22Rv1 (cell line): ENCODE data around the gene SAMMSON.

ENCODE experiments used
- H3K27ac ChIP-seq: fragments of 450-650 bp; 2 replicates; pipeline ENCODE4 v1.5.1; 2017
- CTCF ChIP-seq: fragments of 450-650 bp; IDR thresholded peaks from 2 replicates; pipeline ENCODE4 v1.5.1; 2017; ENCODE audit warnings: mild to moderate bottlenecking
- ZFX ChIP-seq: fragments of 450-650 bp; IDR thresholded peaks from 2 replicates; pipeline ENCODE4 v1.6.1; 2017; ENCODE audit warnings: antibody characterized with exemption, borderline replicate concordance

The SAMMSON gene

GRCh38 chr3:70108072-70108471 lies 108.5 kb downstream of the SAMMSON start:
- no peak overlapping the region for H3K27ac ChIP-seq
- no peak for TF ChIP-seq ZFX
- peak; percentile 79 for TF ChIP-seq CTCF

GRCh38 chr3:70108546-70108945 lies 109.0 kb downstream of the SAMMSON start:
- no peak for TF ChIP-seq ZFX
- no peak for TF ChIP-seq CTCF
- H3K27ac ChIP-seq = no peak overlapping the region

GRCh38 chr3:70110066-70110465 lies 110.5 kb downstream of the SAMMSON start:
- no peak overlapping the region for H3K27ac ChIP-seq
- TF ChIP-seq CTCF = no peak
- no peak for TF ChIP-seq ZFX

GRCh38 chr3:70111411-70111810 lies 111.9 kb downstream of the SAMMSON start:
- TF ChIP-seq CTCF = no peak
- no peak for TF ChIP-seq ZFX

GRCh38 chr3:70112751-70113150 lies 113.2 kb downstream of the SAMMSON start:
- H3K27ac ChIP-seq = no peak overlapping the region

More at GRCh38 chr3:70111411-70111810, 111.9 kb downstream of the SAMMSON start:
- H3K27ac ChIP-seq = no peak overlapping the region

GRCh38 chr3:70114431-70114830 lies 114.9 kb downstream of the SAMMSON start:
- no peak overlapping the region for H3K27ac ChIP-seq
- TF ChIP-seq ZFX (no peak), CTCF (no peak)

More at GRCh38 chr3:70112751-70113150, 113.2 kb downstream of the SAMMSON start:
- no peak for TF ChIP-seq ZFX
- TF ChIP-seq CTCF = no peak

GRCh38 chr3:70119879-70120278 lies 120.3 kb downstream of the SAMMSON start:
- H3K27ac ChIP-seq = no peak overlapping the region
- TF ChIP-seq ZFX (no peak), CTCF (no peak)
